Neural cell (in vitro differentiated cells): ENCODE results near the gene ARFGAP1. TPM values are rescaled to one million over a fixed set of nuclear protein-coding genes. Genes with fewer than 3 reads are reported as not detected.
A peak's percentile ranks its signal among the peaks of the same experiment; 100 is the strongest.

Experiments used
- H2AFZ ChIP-seq: fragments of 200-600, 300-800 bp; sonication (generic), shearing (Covaris generic); 2 replicates; pipeline ENCODE4 v1.6.0; 2014; ENCODE audit warnings: low read depth, mild to moderate bottlenecking, antibody characterized with exemption, low read length, moderate library complexity
- H3F3A ChIP-seq: fragments of 200-600 bp; shearing (Covaris generic); 2 replicates; pipeline ENCODE4 v1.6.1; 2016; ENCODE audit warnings: mild to moderate bottlenecking, moderate library complexity, mixed read lengths, antibody characterized with exemption, low read length; ENCODE audit not compliant: insufficient read depth, poor library complexity, severe bottlenecking
- H3K27ac ChIP-seq: fragments of 200-600, 300-800 bp; sonication (generic), shearing (Covaris generic); 2 replicates; pipeline ENCODE4 v1.5.1; 2014; ENCODE audit warnings: mild to moderate bottlenecking, low read length, moderate library complexity
- H3K27me3 ChIP-seq: fragments of 300-800, 200-600 bp; sonication (generic), shearing (Covaris generic); 2 replicates; pipeline ENCODE4 v1.6.0; 2014; ENCODE audit warnings: mild to moderate bottlenecking, low read depth, low read length, moderate library complexity; ENCODE audit not compliant: insufficient read depth
- H3K36me3 ChIP-seq: fragments of 300-800, 200-600 bp; sonication (generic), shearing (Covaris generic); 2 replicates; pipeline ENCODE4 v1.5.1; 2014; ENCODE audit warnings: mild to moderate bottlenecking, antibody characterized with exemption, low read length, moderate library complexity; ENCODE audit not compliant: insufficient read depth
- H3K4me2 ChIP-seq: fragments of 300-800, 200-600 bp; sonication (generic), shearing (Covaris generic); 2 replicates; pipeline ENCODE4 v1.6.0; 2014; ENCODE audit warnings: mild to moderate bottlenecking, low read length
- H3K4me3 ChIP-seq: fragments of 300-800, 200-600 bp; sonication (generic), shearing (Covaris generic); 2 replicates; pipeline ENCODE4 v1.5.1; 2014; ENCODE audit warnings: mild to moderate bottlenecking, low read length, moderate library complexity
- H3K79me2 ChIP-seq: fragments of 200-600 bp; shearing (Covaris generic); replicated peaks from 2 replicates; pipeline ENCODE4 v1.6.0; 2014; ENCODE audit warnings: mild to moderate bottlenecking, low read length, moderate library complexity; ENCODE audit not compliant: insufficient read depth
- H3K9ac ChIP-seq: fragments of 300-800, 200-600 bp; sonication (generic), shearing (Covaris generic); 2 replicates; pipeline ENCODE4 v1.6.1; 2016; ENCODE audit warnings: mild to moderate bottlenecking, low read length, mixed read lengths
- H3K9me2 ChIP-seq: fragments of 200-600 bp; shearing (Covaris generic); 2 replicates; pipeline ENCODE4 v1.6.1; 2016; ENCODE audit warnings: mild to moderate bottlenecking, low read length, mixed read lengths; ENCODE audit not compliant: insufficient read depth
- H3K9me3 ChIP-seq: fragments of 200-600, 300-800 bp; sonication (generic), shearing (Covaris generic); 2 replicates; pipeline ENCODE4 v1.6.1; 2016; ENCODE audit warnings: mild to moderate bottlenecking, mixed run types, low read length, moderate library complexity, mixed read lengths
- H4K20me1 ChIP-seq: fragments of 200-600 bp; shearing (Covaris generic); 2 replicates; pipeline ENCODE4 v1.6.1; 2016; ENCODE audit warnings: mild to moderate bottlenecking, mixed run types; ENCODE audit not compliant: insufficient read depth
- EP300 ChIP-seq: fragments of 450-650 bp; conservative IDR thresholded peaks from 2 replicates; pipeline ENCODE4 v1.6.1; 2014; ENCODE audit warnings: antibody characterized with exemption, mild to moderate bottlenecking, moderate library complexity; ENCODE audit not compliant: poor library complexity, severe bottlenecking
- EZH2 ChIP-seq: fragments of 200-600, 300-800 bp; shearing (Covaris generic), sonication (generic); IDR thresholded peaks from 2 replicates; pipeline ENCODE4 v1.6.1; 2014; ENCODE audit warnings: antibody characterized with exemption, low read length, borderline replicate concordance, mild to moderate bottlenecking; ENCODE audit not compliant: insufficient read depth, poor library complexity, severe bottlenecking
- MXI1 ChIP-seq: fragments of 450-650 bp; conservative IDR thresholded peaks from 2 replicates; pipeline ENCODE4 v1.6.1; 2014; ENCODE audit warnings: antibody characterized with exemption, mild to moderate bottlenecking; ENCODE audit not compliant: poor library complexity, severe bottlenecking
- POLR2AphosphoS5 ChIP-seq: IDR thresholded peaks from 2 replicates; pipeline ENCODE4 v1.6.1; 2012
- RAD21 ChIP-seq: fragments of 450-650 bp; conservative IDR thresholded peaks from 2 replicates; pipeline ENCODE4 v1.6.1; 2014; ENCODE audit warnings: antibody characterized with exemption, mild to moderate bottlenecking, moderate library complexity
- SMC3 ChIP-seq: fragments of 450-650 bp; conservative IDR thresholded peaks from 2 replicates; pipeline ENCODE4 v1.6.1; 2014; ENCODE audit warnings: antibody characterized with exemption, mild to moderate bottlenecking, moderate library complexity; ENCODE audit not compliant: poor library complexity
- TAF1 ChIP-seq: IDR thresholded peaks from 2 replicates; pipeline ENCODE4 v1.6.1; 2012; ENCODE audit warnings: low read depth
- polyA plus RNA-seq: library from polyadenylated mRNA; depleted of rRNA; stranded (reverse); fragments of >200 nt; gene quantifications from 2 replicates; pipeline ENCODE4 v1.2.3, GENCODE V29; 2014
- TF ChIP-seq, protein P1 (sequence below): fragments of 450-650 bp; IDR thresholded peaks from 2 replicates; pipeline ENCODE4 v1.5.1; 2014; ENCODE audit warnings: antibody characterized with exemption, mild to moderate bottlenecking, moderate library complexity; ENCODE audit not compliant: poor library complexity, severe bottlenecking
- TF ChIP-seq, protein P2 (sequence below): IDR thresholded peaks from 2 replicates; pipeline ENCODE4 v1.6.1; 2012; ENCODE audit warnings: borderline replicate concordance

The ARFGAP1 gene
- polyA plus RNA-seq, 1 donor from 2014 or later: 70.2 TPM

DNA sequence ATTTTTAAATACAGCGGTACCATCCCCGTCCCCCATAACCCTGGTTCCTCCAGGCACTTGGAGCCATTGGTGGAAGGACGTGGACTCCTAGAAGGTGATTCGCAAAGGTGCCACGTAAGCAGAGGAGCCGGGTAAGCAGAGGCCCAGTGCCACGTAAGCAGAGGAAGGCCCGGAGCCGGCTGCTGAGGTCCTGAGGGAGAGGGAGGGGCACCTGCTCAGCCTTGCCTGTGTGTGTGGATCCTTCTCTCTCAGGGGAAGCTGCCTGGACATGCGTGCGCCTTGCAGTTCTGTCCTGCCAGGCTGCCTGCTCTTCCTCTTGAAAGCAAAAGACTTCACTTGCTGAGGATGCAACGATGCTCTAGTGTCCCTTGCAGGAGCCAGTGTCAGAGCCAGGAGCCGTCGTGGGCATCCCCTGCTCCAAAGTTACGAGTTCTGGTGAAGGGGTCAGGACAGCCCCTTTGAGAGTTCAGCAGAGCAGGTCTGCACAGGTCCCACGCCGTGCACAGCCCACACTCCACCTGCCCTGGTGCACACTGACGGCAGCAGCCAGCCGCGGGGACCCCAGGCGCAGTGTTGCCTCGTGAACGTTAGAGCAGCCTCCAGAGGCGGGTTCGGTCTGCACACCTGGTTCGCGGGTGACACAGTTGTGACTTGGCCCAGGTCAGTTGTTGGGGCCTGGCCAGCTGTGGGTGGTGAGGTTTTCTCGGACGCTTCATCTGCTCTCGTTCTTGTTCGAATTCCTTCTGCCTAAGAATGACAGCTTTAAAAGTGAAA lies 16.5 kb upstream of the ARFGAP1 start:
- peaks cover 16% of the 10 kb centered on the region for H3K79me2 ChIP-seq
- no peaks in the 10 kb centered on the region for H3K9me2 ChIP-seq
- H3F3A ChIP-seq: no peaks in the 10 kb centered on the region
- H3K9me3 ChIP-seq: no peaks in the 10 kb centered on the region
- peaks cover 19% of the 10 kb centered on the region for H3K27me3 ChIP-seq
- H3K4me2 ChIP-seq: no peak overlapping the region
- H3K4me3 ChIP-seq: no peak overlapping the region
- H2AFZ ChIP-seq: no peak overlapping the region
- H4K20me1 ChIP-seq: no peaks in the 10 kb centered on the region
- H3K27ac ChIP-seq: no peak overlapping the region
- H3K9ac ChIP-seq: no peak overlapping the region
- H3K36me3 ChIP-seq: no peaks in the 10 kb centered on the region
- TF ChIP-seq POLR2AphosphoS5: no peak
- no peak for TF ChIP-seq TAF1
- TF ChIP-seq, protein P1, sequence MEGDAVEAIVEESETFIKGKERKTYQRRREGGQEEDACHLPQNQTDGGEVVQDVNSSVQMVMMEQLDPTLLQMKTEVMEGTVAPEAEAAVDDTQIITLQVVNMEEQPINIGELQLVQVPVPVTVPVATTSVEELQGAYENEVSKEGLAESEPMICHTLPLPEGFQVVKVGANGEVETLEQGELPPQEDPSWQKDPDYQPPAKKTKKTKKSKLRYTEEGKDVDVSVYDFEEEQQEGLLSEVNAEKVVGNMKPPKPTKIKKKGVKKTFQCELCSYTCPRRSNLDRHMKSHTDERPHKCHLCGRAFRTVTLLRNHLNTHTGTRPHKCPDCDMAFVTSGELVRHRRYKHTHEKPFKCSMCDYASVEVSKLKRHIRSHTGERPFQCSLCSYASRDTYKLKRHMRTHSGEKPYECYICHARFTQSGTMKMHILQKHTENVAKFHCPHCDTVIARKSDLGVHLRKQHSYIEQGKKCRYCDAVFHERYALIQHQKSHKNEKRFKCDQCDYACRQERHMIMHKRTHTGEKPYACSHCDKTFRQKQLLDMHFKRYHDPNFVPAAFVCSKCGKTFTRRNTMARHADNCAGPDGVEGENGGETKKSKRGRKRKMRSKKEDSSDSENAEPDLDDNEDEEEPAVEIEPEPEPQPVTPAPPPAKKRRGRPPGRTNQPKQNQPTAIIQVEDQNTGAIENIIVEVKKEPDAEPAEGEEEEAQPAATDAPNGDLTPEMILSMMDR: peak; percentile 13

DNA sequence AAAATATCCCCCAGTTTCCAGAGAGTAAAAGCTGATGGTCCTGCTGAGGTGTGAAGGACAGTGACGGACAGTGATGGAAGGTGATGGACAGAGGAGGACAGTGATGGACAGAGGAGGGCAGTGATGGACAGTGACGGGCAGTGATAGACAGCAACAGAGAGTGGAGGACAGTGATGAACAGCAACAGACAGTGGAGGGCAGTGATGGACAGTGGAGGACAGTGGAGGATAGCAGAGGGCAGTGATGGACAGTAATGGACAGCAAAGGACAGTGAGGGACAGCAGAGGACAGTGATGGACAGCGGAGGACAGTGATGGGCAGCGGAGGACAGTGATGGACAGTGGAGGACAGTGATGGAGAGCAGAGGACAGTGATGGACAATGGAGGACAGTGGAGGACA lies 15.7 kb upstream of the ARFGAP1 start:
- no peak overlapping the region for H3K4me3 ChIP-seq
- peaks cover 19% of the 10 kb centered on the region for H3K27me3 ChIP-seq
- no peak overlapping the region for H3K9ac ChIP-seq
- H3K9me3 ChIP-seq: no peaks in the 10 kb centered on the region
- no peak overlapping the region for H2AFZ ChIP-seq
- no peaks in the 10 kb centered on the region for H3K36me3 ChIP-seq
- no peaks in the 10 kb centered on the region for H4K20me1 ChIP-seq
- H3K79me2 ChIP-seq: peaks cover 11% of the 10 kb centered on the region
- no peak overlapping the region for H3K4me2 ChIP-seq
- H3F3A ChIP-seq: no peaks in the 10 kb centered on the region
- TF ChIP-seq RAD21 (no peak), EP300 (peak; percentile 26)
- no peaks in the 10 kb centered on the region for H3K9me2 ChIP-seq
- H3K27ac ChIP-seq: no peak overlapping the region

DNA sequence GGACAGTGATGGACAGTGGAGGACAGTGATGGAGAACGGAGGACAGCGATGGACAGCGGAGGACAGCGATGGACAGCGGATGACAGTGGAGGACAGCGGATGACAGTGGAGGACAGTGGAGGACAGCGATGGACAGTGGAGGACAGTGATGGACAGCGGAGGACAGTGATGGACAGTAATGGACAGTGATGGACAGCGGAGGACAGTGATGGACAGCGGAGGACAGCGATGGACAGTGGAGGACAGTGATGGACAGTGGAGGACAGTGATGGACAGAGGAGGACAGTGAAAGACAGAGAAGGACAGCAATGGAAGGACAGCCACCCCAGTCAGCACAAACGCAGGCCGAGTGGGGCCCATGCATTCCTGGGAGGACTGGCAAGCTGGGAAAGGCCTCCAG lies 15.0 kb upstream of the ARFGAP1 start:
- H3K9ac ChIP-seq: no peak overlapping the region
- H3K4me3 ChIP-seq: no peak overlapping the region
- no peaks in the 10 kb centered on the region for H3K9me3 ChIP-seq
- H3K4me2 ChIP-seq: no peak overlapping the region
- no peaks in the 10 kb centered on the region for H4K20me1 ChIP-seq
- H3F3A ChIP-seq: no peaks in the 10 kb centered on the region
- TF ChIP-seq, protein P1: no peak
- TF ChIP-seq SMC3 (no peak), TAF1 (no peak), EP300 (no peak), RAD21 (no peak), MXI1 (no peak), EZH2 (no peak), POLR2AphosphoS5 (no peak)
- TF ChIP-seq, protein P2, sequence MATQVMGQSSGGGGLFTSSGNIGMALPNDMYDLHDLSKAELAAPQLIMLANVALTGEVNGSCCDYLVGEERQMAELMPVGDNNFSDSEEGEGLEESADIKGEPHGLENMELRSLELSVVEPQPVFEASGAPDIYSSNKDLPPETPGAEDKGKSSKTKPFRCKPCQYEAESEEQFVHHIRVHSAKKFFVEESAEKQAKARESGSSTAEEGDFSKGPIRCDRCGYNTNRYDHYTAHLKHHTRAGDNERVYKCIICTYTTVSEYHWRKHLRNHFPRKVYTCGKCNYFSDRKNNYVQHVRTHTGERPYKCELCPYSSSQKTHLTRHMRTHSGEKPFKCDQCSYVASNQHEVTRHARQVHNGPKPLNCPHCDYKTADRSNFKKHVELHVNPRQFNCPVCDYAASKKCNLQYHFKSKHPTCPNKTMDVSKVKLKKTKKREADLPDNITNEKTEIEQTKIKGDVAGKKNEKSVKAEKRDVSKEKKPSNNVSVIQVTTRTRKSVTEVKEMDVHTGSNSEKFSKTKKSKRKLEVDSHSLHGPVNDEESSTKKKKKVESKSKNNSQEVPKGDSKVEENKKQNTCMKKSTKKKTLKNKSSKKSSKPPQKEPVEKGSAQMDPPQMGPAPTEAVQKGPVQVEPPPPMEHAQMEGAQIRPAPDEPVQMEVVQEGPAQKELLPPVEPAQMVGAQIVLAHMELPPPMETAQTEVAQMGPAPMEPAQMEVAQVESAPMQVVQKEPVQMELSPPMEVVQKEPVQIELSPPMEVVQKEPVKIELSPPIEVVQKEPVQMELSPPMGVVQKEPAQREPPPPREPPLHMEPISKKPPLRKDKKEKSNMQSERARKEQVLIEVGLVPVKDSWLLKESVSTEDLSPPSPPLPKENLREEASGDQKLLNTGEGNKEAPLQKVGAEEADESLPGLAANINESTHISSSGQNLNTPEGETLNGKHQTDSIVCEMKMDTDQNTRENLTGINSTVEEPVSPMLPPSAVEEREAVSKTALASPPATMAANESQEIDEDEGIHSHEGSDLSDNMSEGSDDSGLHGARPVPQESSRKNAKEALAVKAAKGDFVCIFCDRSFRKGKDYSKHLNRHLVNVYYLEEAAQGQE: no peak
- no peaks in the 10 kb centered on the region for H3K9me2 ChIP-seq
- H2AFZ ChIP-seq: no peak overlapping the region
- no peaks in the 10 kb centered on the region for H3K36me3 ChIP-seq
- peaks cover 19% of the 10 kb centered on the region for H3K27me3 ChIP-seq
- H3K27ac ChIP-seq: no peak overlapping the region
- H3K79me2 ChIP-seq: peaks cover 6% of the 10 kb centered on the region
